ENCODE results near the gene LEMD2.
A peak's percentile ranks its signal among the peaks of the same experiment; 100 is the strongest.
"Not testable (repeated sequence)": the region's sequence is repeated elsewhere in the genome, so short reads cannot be mapped to it uniquely, and the experiment has no call there.

Gene LEMD2

DNA sequence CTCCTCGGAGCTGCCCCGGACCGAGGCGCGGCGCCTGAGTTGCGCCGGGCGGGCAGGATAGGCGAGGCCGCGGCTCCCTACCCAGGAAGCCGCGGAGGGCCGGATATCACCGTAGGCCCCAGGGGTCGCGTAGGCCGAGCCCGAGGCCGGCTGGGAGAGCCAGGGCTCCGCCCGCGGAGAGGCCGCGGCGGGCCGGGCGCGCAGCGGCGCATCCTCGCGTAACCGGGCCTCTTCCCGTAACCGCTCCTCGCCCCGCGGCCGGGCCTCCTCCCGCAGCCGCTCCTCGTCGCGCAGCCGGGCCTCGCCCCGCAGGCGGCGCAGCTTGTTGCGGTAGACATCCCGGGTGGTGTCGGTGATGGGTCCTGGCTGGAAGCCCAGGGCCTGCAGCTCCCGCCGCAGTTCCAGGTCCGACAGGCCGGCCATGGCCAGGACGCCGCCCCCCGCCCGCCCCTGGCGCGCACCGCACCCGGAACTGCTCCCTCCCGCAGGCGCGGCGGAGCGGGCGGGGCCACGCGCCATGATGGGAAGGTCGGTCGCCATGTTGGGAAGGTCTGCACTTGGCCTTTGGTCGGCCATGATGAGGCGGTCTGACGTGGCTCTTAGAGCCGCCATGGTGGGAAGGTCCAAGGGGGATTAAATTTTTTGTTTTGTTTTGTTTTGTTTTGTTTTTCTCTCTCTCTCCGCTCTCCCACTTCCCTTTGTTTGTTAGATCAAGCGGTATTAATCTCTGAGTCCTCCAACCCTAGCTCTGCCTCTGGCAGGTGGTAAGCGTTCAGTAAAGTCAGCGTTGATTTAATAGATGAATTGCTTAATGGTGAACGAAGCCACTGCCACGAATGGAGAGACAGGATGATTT lies at the start of gene LEMD2:
TSS of gene LEMD2 (minus strand) at position 437 of the 856 bp plus-strand sequence. CDS start at position 423, 14 bp downstream.
- in situ Hi-C loops (cut with MboI; ENCODE audit: low sequenced_read_pairs, unreplicated experiment): no loop called here
- DNase-seq (ENCODE audit: low spot score): peak; percentile 98
- TF ChIP-seq, protein P1, sequence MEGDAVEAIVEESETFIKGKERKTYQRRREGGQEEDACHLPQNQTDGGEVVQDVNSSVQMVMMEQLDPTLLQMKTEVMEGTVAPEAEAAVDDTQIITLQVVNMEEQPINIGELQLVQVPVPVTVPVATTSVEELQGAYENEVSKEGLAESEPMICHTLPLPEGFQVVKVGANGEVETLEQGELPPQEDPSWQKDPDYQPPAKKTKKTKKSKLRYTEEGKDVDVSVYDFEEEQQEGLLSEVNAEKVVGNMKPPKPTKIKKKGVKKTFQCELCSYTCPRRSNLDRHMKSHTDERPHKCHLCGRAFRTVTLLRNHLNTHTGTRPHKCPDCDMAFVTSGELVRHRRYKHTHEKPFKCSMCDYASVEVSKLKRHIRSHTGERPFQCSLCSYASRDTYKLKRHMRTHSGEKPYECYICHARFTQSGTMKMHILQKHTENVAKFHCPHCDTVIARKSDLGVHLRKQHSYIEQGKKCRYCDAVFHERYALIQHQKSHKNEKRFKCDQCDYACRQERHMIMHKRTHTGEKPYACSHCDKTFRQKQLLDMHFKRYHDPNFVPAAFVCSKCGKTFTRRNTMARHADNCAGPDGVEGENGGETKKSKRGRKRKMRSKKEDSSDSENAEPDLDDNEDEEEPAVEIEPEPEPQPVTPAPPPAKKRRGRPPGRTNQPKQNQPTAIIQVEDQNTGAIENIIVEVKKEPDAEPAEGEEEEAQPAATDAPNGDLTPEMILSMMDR (IDR thresholded peaks at IDR 0.05; ENCODE audit: borderline replicate concordance, control extremely low read depth, extremely low read depth, insufficient read depth, missing control alignments): no peak

DNA sequence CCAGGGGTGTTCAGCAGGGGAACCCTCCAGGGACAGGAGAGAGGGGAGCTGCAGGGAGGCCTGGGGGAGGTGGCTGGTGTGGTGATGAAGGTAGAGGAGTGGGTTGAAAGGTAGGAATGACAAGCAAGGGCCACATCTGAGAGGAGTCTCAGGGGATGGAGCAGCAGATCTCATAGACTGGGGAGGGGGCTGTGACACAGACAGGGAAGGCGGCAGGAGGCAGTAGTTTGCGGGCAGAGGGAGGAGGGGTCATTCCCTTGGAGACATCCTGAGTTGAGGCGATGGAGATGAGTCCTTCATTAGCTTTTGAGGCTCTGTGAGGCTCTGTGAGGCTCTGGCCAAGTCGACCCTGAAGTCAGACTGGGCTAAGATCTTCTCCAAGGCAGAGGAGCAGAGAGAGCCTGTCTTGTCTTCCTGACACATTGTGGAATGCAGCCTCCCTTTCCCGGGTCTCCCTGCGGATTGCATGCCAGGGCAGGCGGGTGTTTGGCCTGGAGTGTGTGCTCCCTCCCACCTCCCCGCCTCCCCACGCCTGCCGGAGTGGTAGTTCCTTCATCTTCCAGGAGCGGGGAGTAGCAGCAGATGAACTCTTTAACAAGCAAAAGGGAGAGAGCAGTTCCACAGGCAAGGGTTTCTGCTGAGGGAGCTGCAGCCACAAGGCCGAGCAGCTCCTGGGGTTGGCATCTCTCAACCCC lies 49.2 kb upstream of the LEMD2 start:
- DNase-seq (ENCODE audit: low spot score): no peak
- TF ChIP-seq, protein P1 (IDR thresholded peaks at IDR 0.05; ENCODE audit: borderline replicate concordance, control extremely low read depth, extremely low read depth, insufficient read depth, missing control alignments): no peak
- in situ Hi-C loops (cut with MboI; ENCODE audit: low sequenced_read_pairs, unreplicated experiment): no loop called here

DNA sequence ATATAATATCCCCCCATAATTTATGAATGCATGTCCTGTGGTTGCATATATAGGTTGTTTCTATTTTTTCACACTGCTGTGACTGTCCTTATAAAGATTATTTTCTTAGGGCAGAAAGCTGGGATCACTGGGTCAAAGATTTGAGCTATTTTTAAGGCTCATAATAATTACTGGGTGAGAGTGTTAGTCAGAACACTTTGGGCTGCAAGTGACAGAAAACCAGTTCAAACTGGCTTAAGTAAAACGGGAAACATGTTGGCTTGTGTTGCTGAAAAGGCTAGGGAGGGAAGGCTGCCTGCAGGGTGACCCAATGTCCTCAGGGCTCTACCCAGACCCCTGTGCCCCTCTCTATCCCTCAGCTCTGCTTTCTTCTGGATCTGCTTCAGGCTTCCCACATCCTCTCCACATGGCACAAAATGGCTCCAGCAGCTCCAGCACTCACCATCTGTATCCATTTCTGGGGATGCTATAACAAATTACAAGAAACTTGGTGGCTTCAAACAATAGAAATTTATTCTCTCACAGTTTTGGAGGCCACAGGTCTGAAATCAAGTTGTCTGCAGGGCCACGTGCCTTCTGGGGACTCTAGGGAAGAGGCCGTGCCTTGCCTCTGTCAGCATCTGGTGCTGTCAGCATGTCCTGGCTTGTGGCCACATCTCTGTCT lies 48.0 kb upstream of the LEMD2 start:
- TF ChIP-seq, protein P1 (IDR thresholded peaks at IDR 0.05; ENCODE audit: borderline replicate concordance, control extremely low read depth, extremely low read depth, insufficient read depth, missing control alignments): no peak
- DNase-seq (ENCODE audit: low spot score): no peak
- in situ Hi-C loops (cut with MboI; ENCODE audit: low sequenced_read_pairs, unreplicated experiment): no loop called here

DNA sequence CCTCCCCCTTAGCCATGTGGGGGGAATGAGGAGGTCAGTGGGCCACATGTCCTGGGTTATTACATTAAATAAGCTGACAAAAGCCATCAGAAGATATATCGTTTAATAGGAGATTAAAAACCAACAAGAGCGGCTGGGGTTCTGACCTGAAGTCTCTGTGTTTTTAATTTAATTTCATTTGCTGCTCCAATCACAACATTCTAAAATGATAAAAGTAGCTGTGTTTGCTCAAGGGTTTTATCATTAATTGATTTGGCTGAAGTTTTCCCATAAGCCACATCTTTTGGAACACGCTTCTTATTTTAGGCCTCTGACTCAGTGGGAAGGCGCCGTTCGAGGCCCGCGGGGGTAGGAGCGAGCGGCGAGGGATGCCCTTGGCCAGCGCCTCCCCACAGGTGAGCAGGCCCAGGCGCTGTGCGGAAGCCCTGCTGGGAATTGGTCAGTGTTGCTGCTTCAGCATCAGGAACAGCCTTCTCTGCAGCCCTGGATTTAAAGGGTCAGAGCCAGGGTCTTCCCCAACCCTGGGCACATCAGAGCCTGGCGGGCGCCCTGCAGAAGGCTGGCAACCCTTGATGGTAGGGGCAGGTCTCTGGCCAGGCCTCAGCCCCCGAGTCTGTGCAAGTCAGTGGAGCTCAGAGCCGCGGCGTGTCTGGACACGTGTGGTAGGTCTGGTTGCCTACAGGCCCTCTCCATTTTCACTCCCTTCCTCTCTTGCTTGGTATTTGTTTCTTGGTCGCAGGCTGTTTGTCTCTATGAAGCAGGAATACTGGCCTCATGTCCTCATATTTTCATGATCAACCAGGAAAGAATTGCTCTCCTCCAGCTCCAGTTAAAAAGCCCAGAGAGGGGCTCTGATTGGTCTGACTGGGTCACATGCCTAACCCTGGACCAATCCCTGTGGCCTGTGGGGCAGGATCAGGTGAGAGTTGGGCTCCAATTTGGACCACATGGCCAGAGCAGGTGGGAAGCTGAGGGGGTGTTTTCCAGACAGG lies 45.8 kb upstream of the LEMD2 start:
- no peak for DNase-seq (ENCODE audit: low spot score)
- TF ChIP-seq, protein P1 (IDR thresholded peaks at IDR 0.05; ENCODE audit: borderline replicate concordance, control extremely low read depth, extremely low read depth, insufficient read depth, missing control alignments): no peak
- in situ Hi-C loops (cut with MboI; ENCODE audit: low sequenced_read_pairs, unreplicated experiment): no loop called here

DNA sequence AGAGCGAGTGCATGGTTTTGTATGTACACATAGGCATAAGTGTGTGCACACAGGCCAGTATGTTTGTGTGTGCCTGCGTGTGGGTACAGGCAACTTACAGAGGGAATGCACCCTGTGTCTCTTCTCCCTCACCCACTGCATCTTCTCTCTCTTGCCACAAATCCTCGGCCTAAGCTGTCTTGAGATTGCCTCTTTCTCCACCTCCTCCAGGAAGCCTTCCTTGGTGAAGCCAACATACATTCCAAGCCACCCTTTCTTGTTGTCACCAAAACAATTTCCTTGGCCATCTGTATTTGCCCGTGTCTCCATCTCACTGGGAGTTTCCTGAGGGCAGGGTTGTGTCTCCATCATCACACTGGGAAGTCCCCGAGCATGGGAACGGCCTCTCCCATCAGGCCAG lies 44.7 kb upstream of the LEMD2 start:
- in situ Hi-C loops (cut with MboI; ENCODE audit: low sequenced_read_pairs, unreplicated experiment): no loop called here

DNA sequence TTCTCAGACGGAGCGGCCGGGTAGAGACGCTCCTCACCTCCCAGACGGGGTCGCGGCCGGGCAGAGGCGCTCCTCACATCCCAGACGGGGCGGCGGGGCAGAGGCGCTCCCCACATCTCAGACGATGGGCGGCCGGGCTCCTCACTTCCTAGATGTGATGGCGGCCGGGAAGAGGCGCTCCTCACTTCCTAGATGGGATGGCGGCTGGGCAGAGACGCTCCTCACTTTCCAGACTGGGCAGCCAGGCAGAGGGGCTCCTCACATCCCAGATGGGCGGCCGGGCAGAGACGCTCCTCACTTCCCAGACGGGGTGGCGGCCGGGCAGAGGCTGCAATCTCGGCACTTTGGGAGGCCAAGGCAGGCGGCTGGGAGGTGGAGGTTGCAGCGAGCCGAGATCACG lies 43.9 kb upstream of the LEMD2 start:
- DNase-seq (ENCODE audit: low spot score); in situ Hi-C loops (cut with MboI; ENCODE audit: low sequenced_read_pairs, unreplicated experiment): not testable (repeated sequence)

More for the DNA sequence above, 44.7 kb upstream of the LEMD2 start:
- DNase-seq (ENCODE audit: low spot score): no peak
- TF ChIP-seq, protein P1 (IDR thresholded peaks at IDR 0.05; ENCODE audit: borderline replicate concordance, control extremely low read depth, extremely low read depth, insufficient read depth, missing control alignments): no peak

DNA sequence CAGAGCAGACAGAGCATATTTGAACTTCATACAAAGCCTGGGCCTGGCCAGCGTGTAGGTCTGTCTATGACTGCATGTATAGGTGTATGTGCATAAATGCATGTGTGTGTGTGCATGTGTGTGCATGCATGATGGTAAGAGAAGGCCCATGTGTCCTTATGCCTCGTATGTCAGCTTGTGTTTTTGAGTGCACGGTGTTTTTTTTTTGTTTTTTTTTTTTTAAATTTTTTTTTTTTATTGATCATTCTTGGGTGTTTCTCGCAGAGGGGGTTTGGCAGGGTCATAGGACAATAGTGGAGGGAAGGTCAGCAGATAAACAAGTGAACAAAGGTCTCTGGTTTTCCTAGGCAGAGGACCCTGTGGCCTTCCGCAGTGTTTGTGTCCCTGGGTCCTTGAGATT lies 42.8 kb upstream of the LEMD2 start:
- in situ Hi-C loops (cut with MboI; ENCODE audit: low sequenced_read_pairs, unreplicated experiment); DNase-seq (ENCODE audit: low spot score): not testable (repeated sequence)

Data from GM13976 (cell line).